SK-N-MC (cell line): ENCODE measurements around the gene HNF4A.

Source experiments
- DNase-seq: peaks from one replicate; pipeline ENCODE4 v3.0.0-alpha.2; 2011; ENCODE audit warnings: low read depth, low spot score
- H3K27ac ChIP-seq: fragments of 200-600 bp; sonication (generic); 2 replicates; pipeline ENCODE4 v1.5.1; 2016; ENCODE audit warnings: mixed run types
- H3K36me3 ChIP-seq: fragments of 200-600 bp; sonication (generic); 2 replicates; pipeline ENCODE4 v1.6.1; 2017; ENCODE audit warnings: antibody characterized with exemption, low read length, mixed read lengths; ENCODE audit not compliant: insufficient read depth
- H3K4me3 ChIP-seq: fragments of 200-600 bp; sonication (generic); 2 replicates; pipeline ENCODE4 v1.5.1; 2016
- H3K9ac ChIP-seq: fragments of 200-600 bp; sonication (generic); 2 replicates; pipeline ENCODE4 v1.8.0; 2017; ENCODE audit warnings: mixed run types, mixed read lengths; ENCODE audit not compliant: insufficient read length
- H3K9me3 ChIP-seq: fragments of 200-600 bp; sonication (generic); 2 replicates; pipeline ENCODE4 v1.6.1; 2017; ENCODE audit warnings: low read depth, mild to moderate bottlenecking, antibody characterized with exemption, low read length, moderate library complexity, mixed read lengths
- EZH2 ChIP-seq: fragments of 200-600 bp; sonication (generic); IDR thresholded peaks from one replicate; pipeline ENCODE4 v1.6.1; 2017; ENCODE audit warnings: antibody characterized with exemption
- FOXP2 ChIP-seq: optimal IDR thresholded peaks from 2 replicates; pipeline ENCODE3; 2011; ENCODE audit warnings: mild to moderate bottlenecking, moderate library complexity; ENCODE audit not compliant: insufficient read depth; ENCODE audit errors: extremely low read length, control extremely low read depth
- POLR2AphosphoS5 ChIP-seq: IDR thresholded peaks from 2 replicates; pipeline ENCODE4 v1.6.1; 2012; ENCODE audit warnings: mild to moderate bottlenecking, low read depth, low read length, borderline replicate concordance

The HNF4A gene

DNA sequence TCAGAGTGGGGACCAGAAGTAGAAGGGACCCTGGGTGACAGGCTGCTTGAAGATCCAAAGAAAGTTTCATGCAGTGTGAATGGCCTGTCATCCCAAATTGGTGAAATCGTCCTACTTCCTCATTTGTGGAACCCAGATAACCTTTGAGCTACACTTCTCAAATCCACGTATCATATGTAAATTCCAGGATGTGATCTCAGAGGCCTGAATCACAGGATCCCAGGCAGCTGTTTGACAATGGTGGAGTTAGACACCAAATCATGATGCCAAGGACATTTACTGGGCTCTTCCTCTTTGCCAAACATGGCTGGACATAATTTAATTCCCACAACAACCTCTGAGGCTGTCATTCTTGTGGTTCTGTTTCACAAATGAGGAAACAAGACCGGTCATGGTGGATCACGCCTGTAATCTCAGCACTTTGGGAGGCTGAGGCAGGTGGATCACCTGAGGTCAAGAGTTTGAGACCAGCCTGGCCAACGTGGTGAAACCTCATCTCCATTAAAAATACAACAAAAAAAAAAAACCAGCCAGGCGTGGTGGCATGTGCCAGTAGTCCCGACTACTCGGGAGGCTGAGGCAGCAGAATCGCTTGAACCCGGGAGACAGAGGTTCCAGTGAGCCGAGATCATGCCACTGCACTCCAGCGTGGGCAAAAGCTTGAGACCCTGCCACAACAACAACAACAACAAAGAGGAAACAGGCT is 80.3 kb downstream of the HNF4A start:
- TF ChIP-seq POLR2AphosphoS5 (no peak), EZH2 (no peak), FOXP2 (no peak)
- Histone ChIP-seq H3K9ac (no peak overlapping the region), H3K27ac (no peak overlapping the region), H3K9me3 (no peaks in the 10 kb centered on the region), H3K36me3 (no peaks in the 10 kb centered on the region), H3K4me3 (no peak overlapping the region)
- DNase-seq: no peak

DNA sequence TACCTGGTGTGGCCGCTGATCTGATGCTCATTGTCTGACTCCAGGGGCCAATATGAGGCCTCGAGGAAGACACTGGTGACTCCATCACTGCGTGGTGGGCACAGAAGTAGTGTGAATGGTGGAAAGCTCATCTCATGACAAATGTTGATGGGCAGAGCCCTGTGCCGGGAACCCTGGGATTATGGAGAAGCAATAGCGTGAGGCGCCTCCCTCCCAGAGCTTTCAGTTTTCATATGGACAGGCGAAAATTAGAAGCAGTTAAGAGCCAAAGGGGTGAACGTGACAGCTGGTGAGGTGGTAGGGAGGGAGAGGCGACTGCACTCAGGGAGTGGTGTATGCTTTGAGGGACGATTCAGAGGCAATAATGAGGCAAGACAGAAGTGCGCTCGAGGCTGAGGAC is 80.9 kb downstream of the HNF4A start:
- DNase-seq: no peak

DNA sequence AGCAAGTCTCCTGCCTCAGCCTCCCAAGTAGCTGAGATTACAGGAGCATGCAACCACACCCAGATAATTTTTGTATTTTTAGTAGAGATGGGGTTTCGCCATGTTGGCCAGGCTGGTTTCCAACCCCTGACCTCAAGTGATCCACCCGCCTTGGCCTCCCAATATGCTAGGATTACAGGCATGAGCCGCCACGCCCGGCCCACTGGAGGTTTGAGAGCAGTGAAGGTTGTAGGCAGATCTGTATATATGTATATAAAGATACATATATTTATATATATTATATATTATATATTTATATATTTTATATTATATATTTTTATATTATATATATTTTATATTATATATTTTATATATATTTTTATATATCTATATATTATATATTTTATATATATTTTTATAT is 82.0 kb downstream of the HNF4A start:
- no peaks in the 10 kb centered on the region for H3K9me3 ChIP-seq
- no peak overlapping the region for H3K4me3 ChIP-seq
- no peaks in the 10 kb centered on the region for H3K36me3 ChIP-seq
- H3K27ac ChIP-seq: no peak overlapping the region
- DNase-seq: no peak
- no peak for TF ChIP-seq FOXP2
- no peak for TF ChIP-seq POLR2AphosphoS5
- TF ChIP-seq EZH2: no peak
- H3K9ac ChIP-seq: no peak overlapping the region

More for the DNA sequence above, 80.9 kb downstream of the HNF4A start:
- H3K9me3 ChIP-seq: no peaks in the 10 kb centered on the region
- H3K27ac ChIP-seq: no peak overlapping the region
- H3K9ac ChIP-seq: no peak overlapping the region
- TF ChIP-seq POLR2AphosphoS5 (no peak), FOXP2 (no peak), EZH2 (no peak)
- no peaks in the 10 kb centered on the region for H3K36me3 ChIP-seq
- no peak overlapping the region for H3K4me3 ChIP-seq

DNA sequence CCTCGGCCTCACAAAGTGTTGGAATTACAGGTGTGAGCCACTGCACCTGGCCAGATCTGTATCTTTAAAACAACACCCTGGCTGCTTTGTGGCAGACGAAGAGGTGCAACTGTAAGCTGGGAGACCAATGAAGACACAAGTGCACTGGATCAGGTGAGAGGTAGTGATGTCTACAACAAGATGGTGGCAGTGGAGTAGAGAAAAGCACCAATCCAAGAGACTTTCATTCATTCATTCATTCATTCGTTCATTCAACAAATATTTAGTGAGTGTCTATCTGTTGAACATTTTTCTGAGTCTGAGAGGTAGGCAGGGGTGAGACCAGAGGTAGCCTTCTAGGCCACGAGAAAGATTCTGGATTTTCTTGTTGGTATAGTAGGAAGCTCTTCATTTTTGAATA is 83.3 kb downstream of the HNF4A start:
- DNase-seq: no peak
- Histone ChIP-seq H3K9me3 (no peaks in the 10 kb centered on the region), H3K9ac (no peak overlapping the region), H3K36me3 (no peaks in the 10 kb centered on the region), H3K4me3 (no peak overlapping the region), H3K27ac (no peak overlapping the region)
- no peak for TF ChIP-seq POLR2AphosphoS5
- TF ChIP-seq EZH2: no peak
- no peak for TF ChIP-seq FOXP2

DNA sequence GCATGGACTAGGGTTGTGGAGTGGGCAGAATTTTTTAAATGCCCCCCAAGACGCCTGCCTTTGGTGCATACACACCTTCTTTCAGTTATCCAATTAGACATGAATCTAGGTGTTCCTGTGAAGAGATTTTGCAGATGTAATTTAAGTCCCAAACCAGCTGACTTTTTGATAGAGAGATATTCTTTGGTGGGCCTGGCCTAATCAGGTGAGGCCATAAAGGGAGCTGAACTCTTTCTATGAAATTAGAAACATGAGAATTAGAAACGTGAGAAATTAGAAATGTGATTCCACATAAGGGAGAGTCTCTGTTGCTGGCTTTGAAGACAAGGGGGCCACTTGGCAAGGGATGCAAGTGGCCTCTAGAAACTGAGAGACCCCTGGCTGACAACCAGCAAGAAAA is 83.8 kb downstream of the HNF4A start:
- Histone ChIP-seq H3K9ac (no peak overlapping the region), H3K27ac (no peak overlapping the region), H3K36me3 (no peaks in the 10 kb centered on the region), H3K9me3 (no peaks in the 10 kb centered on the region), H3K4me3 (no peak overlapping the region)
- no peak for DNase-seq
- no peak for TF ChIP-seq FOXP2
- no peak for TF ChIP-seq EZH2
- no peak for TF ChIP-seq POLR2AphosphoS5

DNA sequence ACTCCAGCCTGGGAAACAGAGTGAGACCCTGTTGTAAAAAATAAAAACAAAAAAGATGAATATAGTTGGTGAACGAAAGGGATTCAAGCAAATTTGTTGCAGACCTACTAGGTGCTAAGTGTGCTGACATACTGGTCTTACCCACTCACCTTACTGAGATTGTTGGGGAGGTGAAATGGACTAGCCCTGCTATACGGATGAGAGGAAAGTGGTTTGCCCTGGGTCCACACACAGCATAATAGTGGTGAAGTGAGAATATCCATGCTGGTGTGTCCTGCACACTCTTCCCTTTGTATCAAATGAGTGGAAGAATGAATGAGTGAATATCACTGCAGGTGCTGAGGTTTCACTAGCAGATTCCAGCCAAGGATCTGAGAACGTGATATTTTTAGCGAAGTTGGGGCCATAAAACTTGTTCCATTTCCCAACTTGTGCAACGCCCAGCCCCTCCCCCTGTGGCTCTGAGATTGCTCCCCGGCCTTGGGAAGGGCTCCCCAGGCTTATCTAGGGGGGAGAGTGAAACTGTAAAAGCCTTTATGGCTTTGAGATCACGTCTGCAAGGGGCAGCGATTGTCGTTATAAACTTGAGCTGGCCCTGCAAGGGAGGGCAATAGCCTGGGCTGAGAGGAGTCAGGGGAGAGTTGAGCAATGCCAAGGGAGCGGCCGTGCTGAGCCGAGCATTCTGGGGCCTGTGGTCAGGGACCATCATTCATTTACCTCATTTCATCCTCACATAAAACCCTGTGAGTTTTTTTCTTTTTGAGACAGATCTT is 87.0 kb downstream of the HNF4A start:
- DNase-seq: no peak
- Histone ChIP-seq H3K9ac (no peak overlapping the region), H3K27ac (no peak overlapping the region), H3K9me3 (no peaks in the 10 kb centered on the region), H3K36me3 (no peaks in the 10 kb centered on the region), H3K4me3 (no peak overlapping the region)
- TF ChIP-seq POLR2AphosphoS5 (no peak), EZH2 (no peak), FOXP2 (no peak)

DNA sequence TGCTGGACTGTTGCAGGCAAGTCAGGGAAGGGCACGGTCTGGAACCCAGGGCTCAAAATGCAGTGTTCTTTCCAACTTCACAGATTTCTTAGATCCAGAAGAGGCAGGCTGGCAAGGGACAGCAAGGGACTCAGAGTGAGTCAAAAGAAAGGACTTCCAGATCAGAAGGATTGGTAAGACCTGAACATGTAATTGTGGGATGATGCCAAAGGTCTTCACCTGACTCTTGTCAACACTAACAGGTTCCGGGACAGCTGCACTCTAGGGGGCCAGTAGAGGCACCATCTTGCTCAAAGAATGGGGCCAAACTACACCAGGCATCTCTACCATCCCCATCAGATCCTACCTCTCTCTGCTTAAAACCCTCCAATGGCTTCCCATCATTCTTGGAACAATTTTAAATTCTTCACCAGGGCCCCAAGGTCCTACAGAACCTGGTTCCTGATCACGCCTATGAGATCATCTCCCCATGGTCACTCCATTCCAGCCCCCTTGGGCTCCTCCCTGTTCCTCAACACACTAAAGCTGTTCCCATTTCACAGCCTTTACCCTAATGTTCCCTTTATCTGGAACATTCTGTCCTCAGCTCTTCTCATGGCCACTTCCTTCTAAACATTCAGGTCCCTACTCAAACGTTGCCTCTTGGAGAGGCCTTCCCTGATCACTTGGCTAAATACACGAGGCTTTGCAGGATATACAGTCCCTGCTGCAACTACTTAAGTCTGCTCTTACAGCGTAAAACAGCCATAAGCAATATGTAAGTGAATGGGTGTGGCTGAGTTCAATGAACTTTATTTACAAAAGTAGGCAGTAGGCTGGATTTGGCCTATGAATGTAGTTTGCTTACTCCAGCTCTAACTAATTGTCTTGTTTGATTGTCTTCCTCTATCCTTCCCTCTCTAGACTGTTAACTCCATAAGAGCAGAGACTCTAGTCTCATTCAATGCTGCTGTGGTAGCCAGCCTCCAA is 90.5 kb downstream of the HNF4A start:
- Histone ChIP-seq H3K4me3 (no peak overlapping the region), H3K9me3 (no peaks in the 10 kb centered on the region), H3K27ac (no peak overlapping the region), H3K36me3 (no peaks in the 10 kb centered on the region), H3K9ac (no peak overlapping the region)
- DNase-seq: no peak
- TF ChIP-seq FOXP2: no peak
- no peak for TF ChIP-seq POLR2AphosphoS5
- TF ChIP-seq EZH2: no peak
